ENCODE results near the gene OR11H7.

DNA sequence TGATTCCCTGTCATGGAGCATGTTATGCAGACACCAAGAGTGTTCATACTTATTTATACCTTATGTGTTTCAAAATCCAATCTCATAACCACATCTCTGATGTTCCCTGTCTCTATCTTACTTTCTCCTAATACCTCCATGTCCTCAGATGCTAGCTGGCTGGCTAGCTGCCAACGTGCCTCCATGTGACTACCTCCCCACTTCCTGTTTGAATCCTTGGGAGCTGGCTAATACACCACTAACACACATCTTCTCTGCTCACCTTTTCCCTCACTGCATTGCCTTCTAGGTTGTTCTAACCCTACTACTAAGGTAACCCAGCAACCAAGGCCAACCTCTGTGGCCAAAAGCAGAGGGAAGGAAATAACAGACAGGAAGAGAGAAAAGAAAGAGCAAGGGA is 49.6 kb downstream of the OR11H7 start:
- TF ChIP-seq, protein P1, sequence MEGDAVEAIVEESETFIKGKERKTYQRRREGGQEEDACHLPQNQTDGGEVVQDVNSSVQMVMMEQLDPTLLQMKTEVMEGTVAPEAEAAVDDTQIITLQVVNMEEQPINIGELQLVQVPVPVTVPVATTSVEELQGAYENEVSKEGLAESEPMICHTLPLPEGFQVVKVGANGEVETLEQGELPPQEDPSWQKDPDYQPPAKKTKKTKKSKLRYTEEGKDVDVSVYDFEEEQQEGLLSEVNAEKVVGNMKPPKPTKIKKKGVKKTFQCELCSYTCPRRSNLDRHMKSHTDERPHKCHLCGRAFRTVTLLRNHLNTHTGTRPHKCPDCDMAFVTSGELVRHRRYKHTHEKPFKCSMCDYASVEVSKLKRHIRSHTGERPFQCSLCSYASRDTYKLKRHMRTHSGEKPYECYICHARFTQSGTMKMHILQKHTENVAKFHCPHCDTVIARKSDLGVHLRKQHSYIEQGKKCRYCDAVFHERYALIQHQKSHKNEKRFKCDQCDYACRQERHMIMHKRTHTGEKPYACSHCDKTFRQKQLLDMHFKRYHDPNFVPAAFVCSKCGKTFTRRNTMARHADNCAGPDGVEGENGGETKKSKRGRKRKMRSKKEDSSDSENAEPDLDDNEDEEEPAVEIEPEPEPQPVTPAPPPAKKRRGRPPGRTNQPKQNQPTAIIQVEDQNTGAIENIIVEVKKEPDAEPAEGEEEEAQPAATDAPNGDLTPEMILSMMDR (IDR thresholded peaks at IDR 0.05 in 8 of 11, conservative IDR thresholded peaks at IDR 0.05 in 3 of 11) = no peak
- no peak for TF ChIP-seq POLR2A (IDR thresholded peaks at IDR 0.05)
- TF ChIP-seq POLR2AphosphoS5 (IDR thresholded peaks at IDR 0.05) = peak in 1 of 3 donors; percentile 27

All from spleen (tissue), 7 donors.